Esophagus squamous epithelium (tissue), 4 donors: Measurements from ENCODE around the gene LRRC25.

ENCODE experiments used
- POLR2A ChIP-seq, 4 donors: fragments of 450-650 bp; IDR thresholded peaks; one replicate each; pipeline ENCODE4 v1.6.1; 2017; ENCODE audit warnings: antibody characterized with exemption in 4 of 4, mild to moderate bottlenecking in 4 of 4, moderate library complexity in 3 of 4
- TF ChIP-seq, protein P1 (sequence below), 6 experiments: fragments of 450-650 bp in 4 of 6; fragments of 200-600 bp in 2 of 6; sonication (generic) in 2 of 6; IDR thresholded peaks; one replicate each; pipeline ENCODE4 v1.5.1; 2016 to 2019; ENCODE audit warnings: antibody characterized with exemption in 6 of 6, mild to moderate bottlenecking in 4 of 6, moderate library complexity in 4 of 6

DNA sequence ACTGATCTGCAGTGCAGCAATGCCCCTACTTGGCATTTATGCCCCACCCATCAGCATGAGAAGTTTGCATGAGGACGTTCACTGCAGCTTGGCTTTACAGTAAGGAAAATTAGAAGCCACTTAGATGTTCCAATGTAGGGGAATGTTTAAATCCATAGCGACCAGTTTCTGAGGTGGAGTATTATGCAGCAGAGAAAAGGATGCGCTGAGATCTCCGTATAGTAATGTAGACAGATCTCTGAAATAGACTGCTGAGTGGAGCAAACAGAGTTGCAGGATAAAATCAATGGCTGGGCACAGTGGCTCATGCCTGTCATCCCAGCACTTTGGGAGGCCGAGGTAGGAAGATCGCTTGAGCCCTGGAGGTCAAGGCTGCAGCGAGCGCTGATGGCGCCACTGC lies 46.9 kb downstream of the LRRC25 start:
- TF ChIP-seq, protein P1, sequence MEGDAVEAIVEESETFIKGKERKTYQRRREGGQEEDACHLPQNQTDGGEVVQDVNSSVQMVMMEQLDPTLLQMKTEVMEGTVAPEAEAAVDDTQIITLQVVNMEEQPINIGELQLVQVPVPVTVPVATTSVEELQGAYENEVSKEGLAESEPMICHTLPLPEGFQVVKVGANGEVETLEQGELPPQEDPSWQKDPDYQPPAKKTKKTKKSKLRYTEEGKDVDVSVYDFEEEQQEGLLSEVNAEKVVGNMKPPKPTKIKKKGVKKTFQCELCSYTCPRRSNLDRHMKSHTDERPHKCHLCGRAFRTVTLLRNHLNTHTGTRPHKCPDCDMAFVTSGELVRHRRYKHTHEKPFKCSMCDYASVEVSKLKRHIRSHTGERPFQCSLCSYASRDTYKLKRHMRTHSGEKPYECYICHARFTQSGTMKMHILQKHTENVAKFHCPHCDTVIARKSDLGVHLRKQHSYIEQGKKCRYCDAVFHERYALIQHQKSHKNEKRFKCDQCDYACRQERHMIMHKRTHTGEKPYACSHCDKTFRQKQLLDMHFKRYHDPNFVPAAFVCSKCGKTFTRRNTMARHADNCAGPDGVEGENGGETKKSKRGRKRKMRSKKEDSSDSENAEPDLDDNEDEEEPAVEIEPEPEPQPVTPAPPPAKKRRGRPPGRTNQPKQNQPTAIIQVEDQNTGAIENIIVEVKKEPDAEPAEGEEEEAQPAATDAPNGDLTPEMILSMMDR (IDR thresholded peaks at IDR 0.05): no peak
- no peak for TF ChIP-seq POLR2A (IDR thresholded peaks at IDR 0.05)
